Cardiac muscle cell (in vitro differentiated cells and primary cell): ENCODE measurements around the gene RAPGEF6. TPM values are rescaled to one million over a fixed set of nuclear protein-coding genes. Genes with fewer than 3 reads are reported as not detected.

Experiments
- DNase-seq, 2 donors: peaks; one replicate each; pipeline versions ENCODE4 v3.0.0 to v3.0.0-alpha.2; 2010 to 2017; ENCODE audit warnings: low read depth in 1 of 2, low spot score in 1 of 2
- H3K27ac ChIP-seq: fragments of 200-600 bp; sonication (generic); 2 replicates; pipeline ENCODE4 v1.5.1; 2016
- H3K27me3 ChIP-seq: fragments of 200-600 bp; sonication (generic); 2 replicates; pipeline ENCODE4 v1.6.0; 2016; ENCODE audit warnings: control low read depth
- H3K36me3 ChIP-seq: fragments of 200-600 bp; sonication (generic); 2 replicates; pipeline ENCODE4 v1.5.1; 2016; ENCODE audit warnings: control low read depth
- H3K4me1 ChIP-seq: fragments of 200-600 bp; sonication (generic); 2 replicates; pipeline ENCODE4 v1.8.1; 2017; ENCODE audit warnings: low read depth, mild to moderate bottlenecking, mixed run types
- H3K4me3 ChIP-seq: fragments of 200-600 bp; sonication (generic); 2 replicates; pipeline ENCODE4 v1.5.1; 2016; ENCODE audit warnings: mild to moderate bottlenecking
- H3K9me3 ChIP-seq: fragments of 200-600 bp; sonication (generic); 2 replicates; pipeline ENCODE4 v1.5.1; 2017; ENCODE audit warnings: low read depth, mild to moderate bottlenecking, control low read depth
- polyA plus RNA-seq: library from polyadenylated mRNA; unstranded; fragments of >200 nt; fragmentation: Nextera tagmentation; extraction: Ambion mirVana; gene quantifications from 2 replicates; pipeline ENCODE4 v1.2.1, GENCODE V29; 2016
- total RNA-seq: library from RNA; depleted of rRNA; stranded (reverse); fragments of >200 nt; gene quantifications from 2 replicates; pipeline ENCODE4 v1.2.3, GENCODE V29; 2016
- TF ChIP-seq, protein P1 (sequence below): IDR thresholded peaks from 2 replicates; pipeline ENCODE4 v1.5.1; 2012; ENCODE audit warnings: low read depth, mild to moderate bottlenecking, low read length

Gene RAPGEF6
- total and polyA plus RNA-seq, 2 experiments from 2014 or later, result 10.8 to 22.3 TPM

DNA sequence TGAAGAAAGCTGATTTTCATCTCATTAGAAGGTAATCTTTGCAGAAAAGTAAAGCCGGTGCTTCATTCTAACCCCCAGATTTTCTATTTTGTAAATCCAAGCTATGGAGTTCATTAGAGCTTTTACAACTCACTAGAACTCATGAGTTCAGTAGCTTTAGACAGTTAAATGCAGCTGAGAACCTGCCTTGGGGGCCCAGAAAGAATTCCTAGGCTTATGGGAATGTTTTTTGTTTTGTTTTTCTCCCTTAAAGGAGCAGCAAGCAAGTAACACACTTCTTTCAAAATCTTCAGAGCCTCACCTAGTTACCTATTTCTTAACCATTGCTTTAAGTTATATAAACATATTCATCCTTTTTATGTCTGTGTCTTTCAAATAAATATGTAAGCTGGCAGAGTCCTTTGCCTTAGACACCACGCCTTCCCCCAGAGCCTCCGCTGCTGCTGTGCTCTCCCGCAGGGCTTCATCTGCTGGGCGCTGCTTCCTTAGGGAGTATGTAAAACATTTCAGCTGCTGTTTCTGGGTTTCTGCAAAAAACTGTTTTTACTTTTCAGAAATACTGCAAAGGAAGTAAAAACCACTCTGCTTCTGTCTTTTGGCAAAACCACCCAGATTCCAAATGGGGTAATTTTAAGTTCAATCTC is 238.3 kb downstream of the RAPGEF6 start:
- no peaks in the 10 kb centered on the region for H3K4me1 ChIP-seq
- no peaks in the 10 kb centered on the region for H3K27me3 ChIP-seq
- no peaks in the 10 kb centered on the region for H3K9me3 ChIP-seq
- no peak for DNase-seq
- peaks cover 19% of the 10 kb centered on the region for H3K36me3 ChIP-seq
- no peak overlapping the region for H3K4me3 ChIP-seq
- peak overlapping the region; percentile 29 for H3K27ac ChIP-seq
- TF ChIP-seq, protein P1, sequence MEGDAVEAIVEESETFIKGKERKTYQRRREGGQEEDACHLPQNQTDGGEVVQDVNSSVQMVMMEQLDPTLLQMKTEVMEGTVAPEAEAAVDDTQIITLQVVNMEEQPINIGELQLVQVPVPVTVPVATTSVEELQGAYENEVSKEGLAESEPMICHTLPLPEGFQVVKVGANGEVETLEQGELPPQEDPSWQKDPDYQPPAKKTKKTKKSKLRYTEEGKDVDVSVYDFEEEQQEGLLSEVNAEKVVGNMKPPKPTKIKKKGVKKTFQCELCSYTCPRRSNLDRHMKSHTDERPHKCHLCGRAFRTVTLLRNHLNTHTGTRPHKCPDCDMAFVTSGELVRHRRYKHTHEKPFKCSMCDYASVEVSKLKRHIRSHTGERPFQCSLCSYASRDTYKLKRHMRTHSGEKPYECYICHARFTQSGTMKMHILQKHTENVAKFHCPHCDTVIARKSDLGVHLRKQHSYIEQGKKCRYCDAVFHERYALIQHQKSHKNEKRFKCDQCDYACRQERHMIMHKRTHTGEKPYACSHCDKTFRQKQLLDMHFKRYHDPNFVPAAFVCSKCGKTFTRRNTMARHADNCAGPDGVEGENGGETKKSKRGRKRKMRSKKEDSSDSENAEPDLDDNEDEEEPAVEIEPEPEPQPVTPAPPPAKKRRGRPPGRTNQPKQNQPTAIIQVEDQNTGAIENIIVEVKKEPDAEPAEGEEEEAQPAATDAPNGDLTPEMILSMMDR, result no peak

DNA sequence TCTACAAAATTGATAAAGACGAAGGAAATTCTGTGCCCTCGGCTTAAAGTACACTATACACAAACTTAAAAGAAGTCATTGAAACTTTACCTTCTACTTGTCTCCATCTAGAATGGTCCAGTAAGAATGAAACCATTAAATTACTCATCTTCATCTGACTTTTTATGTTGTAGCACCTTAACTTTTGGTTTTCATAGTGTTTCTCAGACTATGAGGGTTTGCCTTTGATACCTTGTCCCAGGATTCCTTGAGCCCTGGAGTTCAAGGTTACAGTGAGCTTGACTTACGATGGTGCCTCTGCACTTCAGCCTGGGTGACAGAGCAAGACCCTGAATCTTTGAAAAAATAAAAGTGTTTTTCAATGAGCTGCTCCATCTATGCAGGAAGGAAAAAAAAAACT is 239.0 kb downstream of the RAPGEF6 start:
- TF ChIP-seq, protein P1, result no peak
- DNase-seq, result no peak
- H3K36me3 ChIP-seq, result peaks cover 22% of the 10 kb centered on the region
- no peaks in the 10 kb centered on the region for H3K9me3 ChIP-seq
- H3K27me3 ChIP-seq, result no peaks in the 10 kb centered on the region
- peak overlapping the region; percentile 29 for H3K27ac ChIP-seq
- no peaks in the 10 kb centered on the region for H3K4me1 ChIP-seq
- H3K4me3 ChIP-seq, result no peak overlapping the region

DNA sequence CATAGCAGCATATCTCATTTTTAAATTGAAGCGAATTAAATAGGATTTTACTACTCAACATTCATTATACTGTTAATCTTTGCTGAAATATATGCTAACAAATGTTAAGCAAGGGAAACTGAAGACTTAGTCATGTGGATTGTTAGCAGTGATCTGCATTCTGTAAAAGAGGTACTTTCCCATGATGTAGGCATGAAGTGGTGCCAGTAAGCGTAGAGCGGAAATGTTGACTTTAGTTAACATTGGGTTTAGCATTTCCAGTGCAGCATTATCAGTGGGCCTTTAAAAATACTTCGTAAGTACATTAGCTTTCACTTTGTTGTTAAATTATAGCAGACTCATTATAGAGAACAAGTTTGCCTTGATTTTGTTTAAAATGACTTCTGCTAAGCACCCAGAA is 240.9 kb downstream of the RAPGEF6 start:
- peak in 1 of 2 donors; percentile 63 for DNase-seq
- Histone ChIP-seq H3K27ac (no peak overlapping the region), H3K4me3 (no peak overlapping the region), H3K27me3 (no peaks in the 10 kb centered on the region), H3K4me1 (no peaks in the 10 kb centered on the region), H3K36me3 (peaks cover 22% of the 10 kb centered on the region), H3K9me3 (no peaks in the 10 kb centered on the region)
- TF ChIP-seq, protein P1, result no peak

DNA sequence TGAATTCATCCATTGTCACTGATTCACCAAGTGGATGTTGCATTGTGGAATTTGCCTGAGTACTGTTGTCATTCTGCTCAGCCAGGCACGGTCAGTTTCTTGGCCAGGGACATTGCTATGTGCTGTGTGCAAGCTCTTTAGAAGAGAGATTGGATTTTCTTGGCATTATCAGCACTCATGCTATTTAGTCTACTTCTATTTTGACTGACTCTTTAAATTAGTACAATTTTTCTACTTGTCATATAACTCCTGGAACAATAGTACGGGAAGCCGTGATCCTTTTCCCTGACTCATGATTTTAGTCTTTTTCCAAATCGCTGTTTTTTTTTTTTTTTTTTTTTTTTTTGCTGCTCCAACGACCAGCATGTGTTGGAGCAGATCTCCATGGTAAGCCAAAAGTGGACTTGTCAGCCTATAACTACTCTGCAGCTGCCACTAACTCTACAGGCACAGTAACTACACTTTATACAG is 241.5 kb downstream of the RAPGEF6 start:
- DNase-seq, result peak; percentile 12 to 36
- peak overlapping the region; percentile 13 for H3K27ac ChIP-seq
- TF ChIP-seq, protein P1, result no peak
- peaks cover 22% of the 10 kb centered on the region for H3K36me3 ChIP-seq
- no peaks in the 10 kb centered on the region for H3K27me3 ChIP-seq
- no peaks in the 10 kb centered on the region for H3K9me3 ChIP-seq
- no peak overlapping the region for H3K4me3 ChIP-seq
- H3K4me1 ChIP-seq, result no peaks in the 10 kb centered on the region

DNA sequence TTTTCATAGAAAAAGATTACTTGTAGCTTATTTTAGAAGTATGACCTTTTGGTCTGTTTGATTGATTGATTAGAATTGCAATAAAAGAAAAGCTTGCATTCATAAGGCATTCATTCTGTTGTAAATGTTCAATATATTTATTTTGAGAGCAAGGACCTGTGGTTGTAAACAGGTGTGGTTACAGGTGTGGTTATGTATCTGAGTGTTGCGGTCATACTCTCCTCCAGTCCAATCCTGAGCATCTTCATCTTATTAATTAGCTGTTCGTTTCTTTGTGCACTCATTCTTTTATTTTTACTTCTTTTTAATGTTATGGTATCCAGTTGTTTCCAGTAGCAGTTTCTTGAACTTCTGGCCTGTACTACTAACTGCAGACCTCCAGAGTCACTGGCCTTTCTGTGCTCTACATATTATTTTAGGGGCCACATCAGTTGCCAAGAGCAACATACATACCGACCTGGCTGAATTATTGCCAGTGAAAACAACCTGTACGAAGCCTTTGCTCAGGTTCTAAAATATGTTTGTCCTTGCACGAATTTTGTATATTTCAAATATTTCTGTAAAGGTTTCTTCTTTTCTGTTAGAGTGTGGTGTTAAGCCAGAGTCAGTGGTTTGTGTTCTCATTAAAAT is 242.4 kb downstream of the RAPGEF6 start:
- no peak overlapping the region for H3K4me3 ChIP-seq
- H3K4me1 ChIP-seq, result no peaks in the 10 kb centered on the region
- H3K9me3 ChIP-seq, result no peaks in the 10 kb centered on the region
- DNase-seq, result no peak
- no peak overlapping the region for H3K27ac ChIP-seq
- no peaks in the 10 kb centered on the region for H3K27me3 ChIP-seq
- TF ChIP-seq, protein P1, result no peak
- H3K36me3 ChIP-seq, result peaks cover 22% of the 10 kb centered on the region
